22Rv1 (cell line): ENCODE data around the gene GLI2.

ENCODE experiments used
- CTCF ChIP-seq: fragments of 450-650 bp; IDR thresholded peaks from 2 replicates; pipeline ENCODE4 v1.5.1; 2017; ENCODE audit warnings: mild to moderate bottlenecking
- ZFX ChIP-seq: fragments of 450-650 bp; IDR thresholded peaks from 2 replicates; pipeline ENCODE4 v1.6.1; 2017; ENCODE audit warnings: antibody characterized with exemption, borderline replicate concordance

- TF ChIP-seq CTCF: no peak
- TF ChIP-seq ZFX: no peak
These were observed 31.0 kb downstream of the GLI2 start for GRCh38 chr2:120766470-120767351.
